Activated CD4-positive, alpha-beta T cell treated with anti-CD3 and anti-CD28 coated beads for 48 hours (primary cell): ENCODE data around the gene LRP8.

ENCODE experiments used
- DNase-seq: peaks from one replicate; pipeline ENCODE4 v3.0.0-alpha.2; 2020

The LRP8 gene

GRCh38 chr1:53328009-53328461 lies at the start of gene LRP8:
LRP8 (minus strand) TSS chr1:53328070; CDS start chr1:53327912, 158 bp downstream.
- DNase-seq, result peak; percentile 88

DNA sequence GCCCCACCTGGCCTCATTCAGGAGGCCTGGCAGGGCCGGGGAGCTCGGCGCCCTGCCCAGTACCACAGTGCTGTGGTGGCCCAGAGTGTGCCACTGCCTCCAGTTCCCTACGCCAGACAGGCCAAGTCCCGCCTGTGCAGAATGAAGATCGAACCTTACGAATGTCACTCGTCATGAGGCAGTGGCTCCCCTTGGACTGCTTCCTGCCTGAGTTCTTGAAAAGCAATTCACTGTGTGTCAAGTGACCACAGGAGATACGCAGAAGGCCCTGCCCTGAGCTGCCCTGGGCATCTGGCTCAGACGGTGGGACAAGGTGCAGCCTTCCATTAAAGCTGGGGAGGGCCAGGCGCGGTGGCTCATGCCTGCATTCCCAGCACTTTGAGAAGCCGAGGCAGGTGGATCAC lies 49.6 kb upstream of the LRP8 start:
- no peak for DNase-seq

GRCh38 chr1:53376742-53377437 lies 49.0 kb upstream of the LRP8 start:
- no peak for DNase-seq

- DNase-seq, result no peak
Measured at GRCh38 chr1:53376041-53376461, 48.2 kb upstream of the LRP8 start.

DNA sequence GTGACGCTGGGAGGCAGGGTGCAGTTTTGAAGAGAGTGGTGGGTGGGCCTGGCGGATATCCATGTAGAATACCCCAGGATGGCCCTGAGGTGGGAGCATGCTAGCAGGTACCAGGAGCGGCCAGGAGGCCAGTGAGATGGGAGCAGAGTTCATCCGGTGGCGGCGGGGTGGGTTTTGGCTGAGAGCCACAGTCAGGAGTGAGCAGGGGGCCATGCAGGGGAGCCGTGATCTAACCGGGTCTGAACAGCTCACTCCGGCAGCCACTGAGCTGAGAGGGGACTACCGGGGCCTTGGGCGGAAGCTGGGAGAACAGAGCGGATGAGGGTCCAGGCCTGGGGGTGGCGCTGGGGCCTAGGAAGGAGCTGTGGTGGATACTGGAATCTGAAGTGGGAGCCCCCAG lies 47.6 kb upstream of the LRP8 start:
- DNase-seq, result no peak

DNA sequence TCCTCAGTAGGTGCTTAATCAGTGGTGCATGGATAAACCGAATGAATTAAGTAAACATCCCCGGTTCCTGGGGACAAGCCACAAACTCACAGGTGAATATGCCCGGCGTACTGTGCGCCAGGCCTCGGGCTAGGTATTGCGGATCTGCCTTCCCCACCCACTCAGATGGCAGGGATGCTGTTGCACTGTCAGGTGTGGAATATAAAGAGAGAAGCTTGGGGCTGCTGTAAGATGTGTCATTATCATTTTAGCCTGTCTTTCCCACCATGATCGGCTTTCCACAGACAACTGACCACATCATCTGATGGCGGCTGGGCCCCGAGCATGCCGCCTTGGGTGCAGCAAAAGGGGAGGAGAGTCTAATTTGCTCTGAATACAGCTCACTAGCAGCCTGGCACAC lies 45.4 kb upstream of the LRP8 start:
- no peak for DNase-seq

GRCh38 chr1:53372501-53372951 lies 44.7 kb upstream of the LRP8 start:
- no peak for DNase-seq

- no peak for DNase-seq
Measured at GRCh38 chr1:53371851-53372250, 44.0 kb upstream of the LRP8 start.

DNA sequence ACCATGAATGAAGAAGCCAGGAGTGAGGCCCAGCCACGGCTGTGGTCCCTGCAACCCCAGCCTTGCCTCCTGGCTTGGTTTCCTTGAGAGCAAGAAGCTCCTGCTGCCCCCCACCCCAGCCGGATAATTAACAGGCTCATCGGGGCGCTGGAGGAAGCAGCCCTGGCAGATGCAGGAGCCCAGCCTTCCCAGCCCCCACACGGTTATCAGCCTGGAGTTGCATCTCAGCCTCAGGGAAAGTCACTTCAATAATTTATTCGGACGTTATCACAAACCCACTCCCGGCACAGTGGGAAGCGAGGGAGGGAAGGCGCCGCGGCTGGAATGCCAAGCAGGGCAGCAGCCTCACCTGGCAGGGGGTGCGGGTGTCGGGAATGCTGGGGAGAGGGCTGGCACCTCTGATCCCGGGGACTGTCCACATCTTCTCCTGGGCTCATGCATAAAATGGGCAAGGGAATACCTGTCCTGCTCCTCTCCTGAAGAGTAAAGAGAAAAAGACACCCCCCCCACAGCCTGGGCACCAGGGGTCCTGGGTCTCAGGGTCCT lies 43.3 kb upstream of the LRP8 start:
- no peak for DNase-seq

DNA sequence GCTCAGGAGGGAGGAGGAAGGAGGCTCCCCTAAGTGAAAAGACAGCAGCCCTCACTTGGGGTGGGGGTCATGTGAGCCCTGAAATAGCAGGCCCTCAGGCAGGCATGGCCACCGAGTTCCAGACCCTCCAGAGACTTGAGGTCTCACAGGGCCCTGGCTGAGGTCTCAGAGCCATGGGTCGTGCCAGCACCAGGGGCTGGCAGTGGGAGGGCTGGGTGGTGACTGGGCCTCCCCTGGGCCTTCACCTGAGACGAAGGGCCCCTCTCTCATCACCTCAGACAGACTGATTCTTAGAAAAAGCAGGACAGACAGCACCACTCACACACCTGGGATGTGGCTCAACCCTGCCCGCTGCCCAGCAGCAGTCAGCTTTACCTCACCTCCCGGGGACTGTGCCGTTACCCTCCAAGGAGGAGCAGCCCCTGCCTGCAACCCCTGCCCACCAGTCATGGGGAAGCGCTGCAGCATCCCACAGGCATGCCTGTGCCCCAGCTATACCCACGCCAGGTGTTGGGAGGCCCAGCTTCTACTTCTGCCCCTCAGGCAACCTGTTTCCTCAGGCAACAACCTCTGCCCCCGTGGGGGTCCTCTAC lies 42.6 kb upstream of the LRP8 start:
- no peak for DNase-seq

- DNase-seq, result no peak
Measured at GRCh38 chr1:53369761-53370160, 41.9 kb upstream of the LRP8 start.

DNA sequence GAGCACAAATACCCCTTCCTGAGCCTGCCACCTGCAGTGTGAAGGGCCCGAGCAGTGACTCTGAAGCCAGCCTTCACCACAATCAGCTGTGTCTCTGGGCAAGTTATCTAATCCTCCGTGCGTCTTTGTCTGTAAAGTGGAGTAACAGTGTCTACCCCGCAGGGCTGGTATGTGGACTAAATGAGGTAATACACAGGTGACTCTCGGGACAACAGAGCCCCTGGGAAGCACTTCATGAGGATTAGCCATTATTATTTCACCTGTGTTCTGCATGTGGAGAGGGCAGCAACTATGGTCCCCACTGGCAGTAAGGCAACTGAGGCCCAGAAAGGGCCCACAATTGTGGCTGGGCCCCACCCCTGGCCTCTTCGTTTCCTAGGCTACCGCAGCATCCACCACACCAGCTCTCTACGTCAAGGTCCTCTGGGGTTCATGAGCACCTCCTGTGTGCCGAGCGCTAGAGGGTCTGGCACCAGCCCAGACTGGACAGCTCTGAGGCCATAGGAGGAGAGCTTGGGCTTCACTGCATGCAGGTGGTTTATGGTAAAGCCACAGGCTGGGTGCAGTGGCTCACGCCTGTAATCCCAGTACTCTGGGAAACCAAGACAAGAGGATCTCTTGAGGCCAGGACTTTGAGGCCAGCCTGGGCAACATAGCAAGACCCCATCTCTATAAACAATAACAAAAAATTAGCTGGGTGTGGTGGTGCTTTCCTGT lies 41.3 kb upstream of the LRP8 start:
- no peak for DNase-seq

- DNase-seq, result no peak
Measured at GRCh38 chr1:53368314-53369033, 40.6 kb upstream of the LRP8 start.

DNA sequence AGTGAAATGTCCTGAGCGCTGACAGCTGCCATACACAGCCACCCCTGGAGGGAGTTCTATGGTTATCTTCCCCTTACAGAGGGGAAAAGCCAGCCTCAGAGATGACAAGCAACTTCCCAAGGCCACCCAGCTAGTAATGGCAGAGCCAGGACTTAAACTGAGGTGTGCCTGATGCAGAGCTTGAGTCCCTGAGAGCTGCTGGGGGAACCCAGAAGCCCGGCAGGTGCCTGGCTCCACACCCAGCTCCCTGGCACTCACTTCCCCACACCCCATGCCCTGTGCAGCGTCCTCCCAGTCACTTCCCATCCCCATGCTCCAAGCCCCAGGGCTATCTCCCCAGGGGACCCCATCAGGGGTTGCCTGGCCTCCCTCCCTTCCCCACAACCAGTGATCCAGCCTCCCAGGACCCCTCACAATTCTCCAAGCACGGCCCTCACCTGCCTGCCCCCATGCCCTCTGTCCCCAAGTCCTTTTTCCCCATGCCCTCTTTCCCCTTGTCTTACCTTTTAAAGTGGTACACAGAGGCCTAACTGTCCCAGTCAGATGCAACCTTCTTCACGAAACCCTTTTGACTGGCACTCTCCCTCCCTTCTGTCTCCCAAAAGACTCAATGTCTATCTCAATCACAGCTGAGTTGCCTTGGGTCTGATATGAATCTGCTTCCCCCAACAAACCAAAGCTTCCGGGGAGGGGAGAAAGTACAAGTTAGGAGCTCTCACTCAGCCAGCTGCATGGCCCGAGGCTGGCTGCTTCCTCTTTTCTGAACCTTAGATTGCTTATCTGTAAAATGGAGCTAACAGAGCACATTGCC lies 39.8 kb upstream of the LRP8 start:
- DNase-seq, result peak; percentile 40

DNA sequence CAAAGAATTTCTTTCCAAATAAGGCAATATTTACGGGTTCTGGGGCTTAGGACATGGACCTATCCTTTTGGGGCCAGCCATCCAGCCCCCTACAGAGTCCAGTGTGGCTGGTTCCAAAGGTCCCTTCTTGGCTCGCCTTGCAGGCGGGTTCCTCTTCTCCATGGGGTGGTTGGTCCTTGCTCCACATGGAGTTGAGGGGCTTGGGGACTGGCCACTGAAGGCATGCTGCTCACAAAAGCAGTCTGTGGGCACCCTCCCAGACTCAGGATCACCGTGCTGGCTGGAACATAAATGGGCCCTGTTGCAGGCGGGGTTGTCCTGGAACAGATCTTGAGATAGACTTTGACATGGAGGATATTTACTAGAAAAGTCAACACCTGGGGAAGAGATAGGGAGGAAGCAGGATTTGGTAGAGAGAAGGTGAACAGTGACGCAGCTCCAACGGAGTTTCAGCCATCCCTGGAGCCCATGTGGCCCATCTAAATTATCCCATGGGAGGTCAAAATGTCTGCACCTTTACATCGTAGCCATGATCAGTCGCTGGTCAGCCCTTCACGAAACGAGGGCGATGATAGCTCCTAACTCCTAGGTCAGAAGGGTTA lies 39.1 kb upstream of the LRP8 start:
- no peak for DNase-seq

- no peak for DNase-seq
Measured at GRCh38 chr1:53365437-53366063, 37.7 kb upstream of the LRP8 start.

DNA sequence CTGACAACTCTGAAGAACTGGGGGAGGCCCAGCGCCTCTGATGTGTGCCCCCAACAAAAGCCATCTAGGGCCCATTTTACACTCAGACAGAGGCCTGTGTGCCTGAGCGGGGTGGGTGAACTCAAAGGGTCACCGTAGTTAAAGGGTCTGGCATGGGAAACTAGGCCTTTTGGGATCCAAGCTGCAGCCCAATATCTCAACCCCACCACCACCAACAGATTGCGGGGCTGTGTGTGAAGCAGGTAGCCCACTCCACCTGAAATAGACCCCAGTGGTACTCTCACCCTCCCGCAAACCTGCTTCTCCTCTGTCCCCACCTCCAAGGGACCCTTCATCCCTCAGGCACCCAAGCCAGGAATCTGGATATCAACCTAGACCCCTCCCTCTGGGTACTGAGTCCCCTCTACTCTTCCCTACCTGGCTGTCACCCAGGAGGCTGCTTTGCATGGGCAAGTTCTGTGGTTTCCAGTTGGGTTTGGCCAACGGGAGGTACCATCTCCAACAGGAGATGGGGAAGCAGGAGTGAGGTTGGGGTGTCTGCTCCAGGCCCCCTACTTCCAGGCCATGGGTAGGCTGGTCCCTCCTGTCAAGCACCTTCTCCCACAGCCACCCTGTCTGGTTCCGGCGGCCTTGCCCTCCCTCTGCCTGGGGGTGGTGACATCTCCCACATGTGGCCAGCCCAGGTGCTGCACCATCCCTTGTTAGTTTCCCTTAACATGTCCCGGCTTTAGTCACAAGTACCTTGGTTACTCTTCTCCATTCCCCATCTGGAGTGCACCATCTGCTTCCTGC lies 35.2 kb upstream of the LRP8 start:
- DNase-seq, result peak; percentile 8

DNA sequence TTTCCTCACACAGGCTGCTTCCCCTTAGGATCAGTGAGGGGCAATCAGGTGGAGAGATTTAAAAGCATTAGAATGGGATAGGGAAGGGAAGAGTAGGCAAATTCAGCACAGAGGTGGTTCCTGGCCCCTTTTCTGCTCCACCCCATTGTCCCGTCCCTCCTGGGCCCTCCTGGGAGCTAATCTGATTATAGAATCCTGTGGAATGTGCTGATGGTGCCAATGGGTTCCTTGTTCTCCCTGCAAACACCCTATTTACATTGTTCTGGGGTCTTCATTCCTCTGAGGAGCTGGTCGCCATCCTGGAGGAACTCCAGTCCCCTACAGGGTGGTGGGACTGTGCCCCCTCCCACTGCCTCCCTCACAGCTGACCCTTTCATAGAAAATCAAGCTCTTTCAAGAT lies 34.4 kb upstream of the LRP8 start:
- DNase-seq, result no peak

DNA sequence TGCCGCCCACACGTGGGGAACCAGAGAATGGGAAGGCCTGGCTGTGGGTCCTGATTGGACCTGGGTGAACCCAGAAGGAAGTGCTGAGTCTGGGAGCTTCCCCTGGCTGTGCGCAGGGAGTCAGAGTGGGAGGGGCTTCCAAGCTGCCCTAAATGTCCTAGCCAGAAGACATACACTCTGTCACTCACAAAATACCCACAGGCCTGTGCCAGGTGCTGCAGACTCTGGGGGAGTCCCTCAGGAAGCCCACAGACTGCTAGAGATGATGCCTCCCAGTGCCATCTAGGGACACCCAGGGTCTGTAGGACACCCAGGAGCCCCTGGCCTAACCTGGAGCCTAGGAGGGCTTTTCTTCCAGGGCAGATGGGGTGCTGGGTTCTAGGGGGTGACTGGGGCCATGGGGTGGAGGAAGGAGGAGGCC lies 33.7 kb upstream of the LRP8 start:
- no peak for DNase-seq

GRCh38 chr1:53359934-53360276 lies 32.0 kb upstream of the LRP8 start:
- DNase-seq, result no peak
